Trophoblast cell (in vitro differentiated cells and primary cell): Measurements from ENCODE around the gene GNB2.
"Not testable (repeated sequence)": the region's sequence is repeated elsewhere in the genome, so short reads cannot be mapped to it uniquely, and the experiment has no call there.

Experiments used
- DNase-seq, 2 donors: peaks; one replicate each; pipeline ENCODE4 v3.0.0-alpha.2; 2016
- H2AFZ ChIP-seq: 2 replicates; pipeline ENCODE4 v1.6.1; 2013; ENCODE audit warnings: low read length, moderate library complexity, mild to moderate bottlenecking; ENCODE audit not compliant: insufficient read depth, poor library complexity
- H2AK5ac ChIP-seq: 2 replicates; pipeline ENCODE4 v1.6.1; 2013; ENCODE audit warnings: mild to moderate bottlenecking, low read length
- H2BK120ac ChIP-seq: 2 replicates; pipeline ENCODE4 v1.6.1; 2013; ENCODE audit warnings: low read length, mild to moderate bottlenecking, moderate library complexity; ENCODE audit not compliant: insufficient read depth, poor library complexity
- H2BK12ac ChIP-seq: 2 replicates; pipeline ENCODE4 v1.6.1; 2013; ENCODE audit warnings: mild to moderate bottlenecking, low read length, moderate library complexity
- H2BK5ac ChIP-seq: 2 replicates; pipeline ENCODE4 v1.6.1; 2013; ENCODE audit warnings: low read length, low read depth, moderate library complexity, mild to moderate bottlenecking; ENCODE audit not compliant: poor library complexity
- H3K14ac ChIP-seq: 2 replicates; pipeline ENCODE4 v1.6.1; 2013; ENCODE audit warnings: mild to moderate bottlenecking, low read length
- H3K18ac ChIP-seq: 2 replicates; pipeline ENCODE4 v1.6.1; 2013; ENCODE audit warnings: mild to moderate bottlenecking, low read length
- H3K23ac ChIP-seq: 2 replicates; pipeline ENCODE4 v1.6.1; 2013; ENCODE audit warnings: low read length
- H3K27ac ChIP-seq: 2 replicates; pipeline ENCODE4 v1.5.1; 2013; ENCODE audit warnings: low read depth, mild to moderate bottlenecking, inconsistent platforms, low read length, moderate library complexity
- H3K27me3 ChIP-seq: 2 replicates; pipeline ENCODE4 v1.6.1; 2013; ENCODE audit warnings: inconsistent platforms, mild to moderate bottlenecking, low read length, moderate library complexity; ENCODE audit not compliant: insufficient read depth
- H3K36me3 ChIP-seq, 2 experiments: 1 replicate in 1 of 2; 2 replicates in 1 of 2; pipeline ENCODE4 v1.6.1; 2013; ENCODE audit warnings: low read length in 2 of 2, mild to moderate bottlenecking in 2 of 2, moderate library complexity in 1 of 2; ENCODE audit not compliant: insufficient read depth in 2 of 2, control insufficient read depth in 1 of 2
- H3K4ac ChIP-seq: 2 replicates; pipeline ENCODE4 v1.6.1; 2013; ENCODE audit warnings: low read depth, mild to moderate bottlenecking, low read length, moderate library complexity
- H3K4me1 ChIP-seq, 2 experiments: 1 replicate in 1 of 2; 2 replicates in 1 of 2; pipeline ENCODE4 v1.6.1; 2013; ENCODE audit warnings: low read length in 2 of 2, mild to moderate bottlenecking in 2 of 2, moderate library complexity in 1 of 2; ENCODE audit not compliant: insufficient read depth in 2 of 2, control insufficient read depth in 1 of 2
- H3K4me2 ChIP-seq: 2 replicates; pipeline ENCODE4 v1.6.1; 2013; ENCODE audit warnings: inconsistent platforms, mild to moderate bottlenecking, low read length, moderate library complexity
- H3K4me3 ChIP-seq: 2 replicates; pipeline ENCODE4 v1.5.1; 2013; ENCODE audit warnings: mild to moderate bottlenecking, low read depth, low read length, inconsistent platforms
- H3K79me1 ChIP-seq: one replicate; pipeline ENCODE4 v1.6.1; 2013; ENCODE audit warnings: low read length
- H3K79me2 ChIP-seq: 2 replicates; pipeline ENCODE4 v1.6.1; 2013; ENCODE audit warnings: low read length, mild to moderate bottlenecking; ENCODE audit not compliant: control insufficient read depth, insufficient read depth, poor library complexity
- H3K9ac ChIP-seq: 2 replicates; pipeline ENCODE4 v1.6.1; 2013; ENCODE audit warnings: mild to moderate bottlenecking, low read length
- H3K9me3 ChIP-seq: 2 replicates; pipeline ENCODE4 v1.6.1; 2013; ENCODE audit warnings: low read depth, mild to moderate bottlenecking, control low read depth, inconsistent platforms, low read length; ENCODE audit not compliant: insufficient read depth
- H4K12ac ChIP-seq: 2 replicates; pipeline ENCODE4 v1.6.1; 2013; ENCODE audit warnings: low read depth, mild to moderate bottlenecking, low read length, moderate library complexity
- H4K8ac ChIP-seq: 2 replicates; pipeline ENCODE4 v1.6.1; 2013; ENCODE audit warnings: low read depth, mild to moderate bottlenecking, low read length, moderate library complexity
- H4K91ac ChIP-seq: one replicate; pipeline ENCODE4 v1.6.1; 2013; ENCODE audit warnings: low read depth, mild to moderate bottlenecking, low read length, moderate library complexity
- WGBS: extraction: QIAGEN DNeasy Blood & Tissue Kit; methylation state at CpG from one replicate; pipeline ENCODE4 v1.1.7; 2013; ENCODE audit warnings: missing lambda C conversion rate; ENCODE audit not compliant: insufficient read length, insufficient coverage; ENCODE audit errors: extremely low coverage; 5-methylcytosine and 5-hydroxymethylcytosine counted together

GNB2 gene

DNA sequence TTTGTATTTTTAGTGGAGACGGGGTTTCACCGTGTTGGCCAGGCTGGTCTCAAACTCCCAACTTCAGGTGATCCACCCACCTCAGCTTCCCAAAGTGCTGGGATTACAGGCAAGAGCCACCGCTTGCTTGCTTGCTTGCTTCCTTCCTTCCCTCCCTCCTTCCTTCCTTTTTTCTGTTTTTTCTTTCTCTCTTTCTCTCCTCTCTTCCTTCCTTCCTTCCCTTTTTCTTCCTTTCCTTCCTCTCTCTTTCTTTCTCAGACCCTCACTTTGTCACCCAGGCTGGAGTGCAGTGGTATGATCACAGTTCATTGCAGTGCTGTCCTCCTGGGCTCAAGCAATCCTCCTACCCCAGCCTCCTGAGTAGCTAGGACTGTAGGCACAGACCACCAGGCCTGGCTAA lies 27.5 kb downstream of the GNB2 start:
- H4K12ac ChIP-seq, H3K4ac ChIP-seq, H2BK12ac ChIP-seq, H3K23ac ChIP-seq, H3K9me3 ChIP-seq, DNase-seq, H3K79me1 ChIP-seq, H4K91ac ChIP-seq, H3K36me3 ChIP-seq, H2AK5ac ChIP-seq, H3K27me3 ChIP-seq, H2BK120ac ChIP-seq, H3K4me1 ChIP-seq, H3K79me2 ChIP-seq, H3K9ac ChIP-seq, H2AFZ ChIP-seq, H4K8ac ChIP-seq, H3K18ac ChIP-seq, H3K4me2 ChIP-seq, H3K27ac ChIP-seq, H2BK5ac ChIP-seq, H3K14ac ChIP-seq, H3K4me3 ChIP-seq: not testable (repeated sequence)
- no CpG with 5 or more reads among the region's 3 CpGs for WGBS

DNA sequence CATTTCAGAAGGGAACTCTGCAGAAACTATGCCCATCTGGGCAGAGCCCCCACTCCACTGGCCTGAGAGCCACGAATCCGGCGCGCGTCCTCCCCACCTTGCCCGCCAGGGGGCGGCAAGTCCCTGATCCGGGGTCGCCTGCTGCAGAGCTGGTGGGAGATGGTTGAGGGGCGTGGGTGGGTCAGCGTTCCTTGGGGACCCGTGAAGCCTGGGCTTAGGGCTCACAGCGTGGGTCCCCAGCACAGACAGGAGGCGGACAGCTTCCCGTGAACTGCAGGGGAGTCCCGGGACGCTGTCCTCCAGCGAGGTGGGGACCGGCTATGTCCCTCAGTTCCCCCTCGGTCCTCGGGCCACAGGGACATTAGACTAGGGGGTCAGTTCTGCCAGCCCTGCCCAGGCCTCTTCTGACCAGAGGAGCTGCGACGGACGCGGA lies 31.8 kb downstream of the GNB2 start:
- no CpG with 5 or more reads among the region's 25 CpGs for WGBS
- Histone ChIP-seq H3K27ac (peak overlapping the region; percentile 83), H3K4me3 (peak overlapping the region; percentile 73), H3K79me2 (peaks cover 16% of the 10 kb centered on the region), H4K12ac (peak overlapping the region; percentile 98), H4K8ac (peak overlapping the region; percentile 99), H3K9ac (peak overlapping the region; percentile 83), H2AK5ac (peak overlapping the region; percentile 73), H3K9me3 (no peaks in the 10 kb centered on the region), H3K4ac (peak overlapping the region; percentile 80), H3K23ac (no peak overlapping the region), H2BK5ac (peak overlapping the region; percentile 88), H2BK120ac (peak overlapping the region; percentile 89), H4K91ac (peak overlapping the region; percentile 93), H3K18ac (peak overlapping the region; percentile 94), H2AFZ (peak overlapping the region; percentile 86), H3K4me2 (peak overlapping the region; percentile 97), H3K14ac (peak overlapping the region; percentile 96), H3K4me1 (peaks cover 9 to 13% of the 10 kb centered on the region in 2 experiments), H2BK12ac (peak overlapping the region; percentile 35), H3K79me1 (peaks cover 9% of the 10 kb centered on the region), H3K27me3 (no peaks in the 10 kb centered on the region), H3K36me3 (peaks cover 10 to 14% of the 10 kb centered on the region in 2 experiments)
- DNase-seq: peak; percentile 59 to 82

DNA sequence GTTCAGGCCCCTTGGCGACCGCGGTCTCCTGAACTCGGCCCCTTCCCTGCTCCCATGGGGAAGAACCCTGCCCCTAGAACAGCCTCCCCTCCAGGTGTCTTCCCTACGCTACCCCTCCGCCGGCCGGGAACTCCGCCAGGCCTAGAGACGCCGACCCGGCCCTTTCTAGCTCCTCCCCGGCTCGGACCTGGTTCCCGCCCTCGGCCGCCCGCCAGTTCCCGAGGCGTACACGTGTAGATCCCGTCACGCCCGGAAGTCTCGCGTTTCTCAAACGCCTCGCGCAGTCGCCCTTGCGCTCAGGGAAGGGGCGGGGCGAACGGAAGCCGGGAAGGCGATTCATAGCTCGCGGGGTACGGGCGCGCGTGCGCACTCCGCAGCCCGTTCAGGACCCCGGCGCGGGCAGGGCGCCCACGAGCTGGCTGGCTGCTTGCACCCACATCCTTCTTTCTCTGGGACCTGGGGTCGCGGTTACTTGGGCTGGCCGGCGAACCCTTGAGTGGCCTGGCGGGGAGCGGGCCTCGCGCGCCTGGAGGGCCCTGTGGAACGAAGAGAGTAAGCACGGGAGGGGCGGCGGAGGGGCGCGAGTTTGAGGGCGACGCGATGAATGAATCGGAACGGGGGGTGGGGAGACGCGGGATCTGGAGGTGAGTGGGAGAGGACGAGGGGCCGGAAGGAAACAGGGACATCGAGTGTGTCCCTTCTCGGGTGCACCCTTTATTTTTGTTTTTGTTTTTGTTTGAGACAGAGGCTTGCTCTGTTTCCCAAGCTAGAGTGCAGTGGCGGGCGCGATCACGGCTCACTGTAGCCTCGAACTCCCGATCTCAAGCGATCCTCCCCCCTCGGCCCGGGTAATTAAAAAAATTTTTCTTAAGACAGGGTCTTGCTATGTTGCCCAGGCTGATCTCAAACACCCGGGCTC lies 32.5 kb downstream of the GNB2 start, which contains the start of gene POP7:
POP7 (plus strand) TSS at position 369 of the 919 bp plus-strand sequence. CDS start 710 bp downstream, outside the sequence.
- Histone ChIP-seq H3K4ac (peak within 1 kb of the TSS; percentile 99), H2AFZ (peak within 1 kb of the TSS; percentile 93), H3K27ac (peak within 1 kb of the TSS; percentile 83), H3K4me3 (peak within 1 kb of the TSS; percentile 98), H4K8ac (peak within 1 kb of the TSS; percentile 99), H3K79me1 (peaks cover 9% of the 10 kb centered on the region), H3K79me2 (peaks cover 16% of the 10 kb centered on the region), H2BK120ac (peak within 1 kb of the TSS; percentile 91), H2BK12ac (peak within 1 kb of the TSS; percentile 35), H3K9me3 (no peaks in the 10 kb centered on the region), H4K12ac (peak within 1 kb of the TSS; percentile 98), H4K91ac (peak within 1 kb of the TSS; percentile 94), H2AK5ac (peak within 1 kb of the TSS; percentile 73), H3K14ac (peak within 1 kb of the TSS; percentile 99), H2BK5ac (peak within 1 kb of the TSS; percentile 94), H3K27me3 (no peaks in the 10 kb centered on the region), H3K18ac (peak within 1 kb of the TSS; percentile 100), H3K4me1 (peaks cover 9 to 13% of the 10 kb centered on the region in 2 experiments), H3K36me3 (peaks cover 10 to 14% of the 10 kb centered on the region in 2 experiments), H3K4me2 (peak within 1 kb of the TSS; percentile 97), H3K23ac (no peak within 1 kb of the TSS), H3K9ac (peak within 1 kb of the TSS; percentile 98)
- no CpG with 5 or more reads among the region's 86 CpGs for WGBS
- peak; percentile 99 to 100 for DNase-seq

DNA sequence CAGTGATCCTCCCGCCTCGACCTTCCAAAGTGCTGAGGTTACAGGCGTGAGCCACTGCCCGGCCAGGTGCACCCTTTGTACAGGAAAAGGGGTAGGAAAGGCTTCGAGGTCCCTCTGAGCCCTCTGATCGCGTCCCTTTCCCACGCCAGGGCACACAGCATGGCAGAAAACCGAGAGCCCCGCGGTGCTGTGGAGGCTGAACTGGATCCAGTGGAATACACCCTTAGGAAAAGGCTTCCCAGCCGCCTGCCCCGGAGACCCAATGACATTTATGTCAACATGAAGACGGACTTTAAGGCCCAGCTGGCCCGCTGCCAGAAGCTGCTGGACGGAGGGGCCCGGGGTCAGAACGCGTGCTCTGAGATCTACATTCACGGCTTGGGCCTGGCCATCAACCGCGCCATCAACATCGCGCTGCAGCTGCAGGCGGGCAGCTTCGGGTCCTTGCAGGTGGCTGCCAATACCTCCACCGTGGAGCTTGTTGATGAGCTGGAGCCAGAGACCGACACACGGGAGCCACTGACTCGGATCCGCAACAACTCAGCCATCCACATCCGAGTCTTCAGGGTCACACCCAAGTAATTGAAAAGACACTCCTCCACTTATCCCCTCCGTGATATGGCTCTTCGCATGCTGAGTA lies 33.3 kb downstream of the GNB2 start:
- Histone ChIP-seq H2AFZ (peak overlapping the region; percentile 69), H3K36me3 (peaks cover 10 to 14% of the 10 kb centered on the region in 2 experiments), H3K4me1 (peaks cover 9 to 13% of the 10 kb centered on the region in 2 experiments), H3K14ac (peak overlapping the region; percentile 99), H3K27me3 (no peaks in the 10 kb centered on the region), H3K27ac (no peak overlapping the region), H3K23ac (no peak overlapping the region), H2AK5ac (peak overlapping the region; percentile 15), H4K91ac (peak overlapping the region; percentile 94), H3K4ac (peak overlapping the region; percentile 99), H3K4me2 (peak overlapping the region; percentile 81), H3K9me3 (no peaks in the 10 kb centered on the region), H4K12ac (peak overlapping the region; percentile 37), H3K79me1 (peaks cover 9% of the 10 kb centered on the region), H2BK5ac (peak overlapping the region; percentile 37), H2BK12ac (no peak overlapping the region), H3K79me2 (peaks cover 16% of the 10 kb centered on the region), H3K4me3 (peak overlapping the region; percentile 98), H4K8ac (peak overlapping the region; percentile 97), H3K18ac (peak overlapping the region; percentile 43), H2BK120ac (no peak overlapping the region), H3K9ac (peak overlapping the region; percentile 98)
- DNase-seq: peak in 1 of 2 donors; percentile 29
- no CpG with 5 or more reads among the region's 34 CpGs for WGBS
